GM20431 (cell line): Measurements from ENCODE around the gene TTLL4.

ENCODE experiments used
- in situ Hi-C: fragments of 300-500 bp; cut with MseI, MboI; formaldehyde crosslinking; loops from one replicate; pipeline ENCODE4 v1.15.0; 2020; ENCODE audit warnings: low sequenced_read_pairs; ENCODE audit not compliant: unreplicated experiment

TTLL4 gene

GRCh38 chr2:218709908-218710307 lies 727 bp upstream of the TTLL4 start:
- in situ Hi-C loops: no loop called here

GRCh38 chr2:218710334-218710686 lies 325 bp upstream of the TTLL4 start:
- in situ Hi-C loops: no loop called here

GRCh38 chr2:218711550-218711929 lies 905 bp downstream of the TTLL4 start:
- in situ Hi-C loops: no loop called here

- in situ Hi-C loops: no loop called here
These were observed 3.3 kb downstream of the TTLL4 start for GRCh38 chr2:218713922-218714321.

GRCh38 chr2:218716070-218716469 lies 5.4 kb downstream of the TTLL4 start:
- in situ Hi-C loops: no loop called here

GRCh38 chr2:218717262-218717661 lies 6.6 kb downstream of the TTLL4 start:
- in situ Hi-C loops: no loop called here

- in situ Hi-C loops: no loop called here
These were observed 7.4 kb downstream of the TTLL4 start for GRCh38 chr2:218718058-218718457.

GRCh38 chr2:218719457-218719856 lies 8.8 kb downstream of the TTLL4 start:
- in situ Hi-C loops: no loop called here

- in situ Hi-C loops: no loop called here
These were observed 9.7 kb downstream of the TTLL4 start for GRCh38 chr2:218720048-218721041.

GRCh38 chr2:218721488-218721887 lies 10.9 kb downstream of the TTLL4 start:
- in situ Hi-C loops: no loop called here

- in situ Hi-C loops: no loop called here
These were observed 11.3 kb downstream of the TTLL4 start for GRCh38 chr2:218721934-218722333.

GRCh38 chr2:218722419-218722818 lies 11.8 kb downstream of the TTLL4 start:
- in situ Hi-C loops: no loop called here

GRCh38 chr2:218722876-218723785 lies 12.5 kb downstream of the TTLL4 start:
- in situ Hi-C loops: no loop called here

- in situ Hi-C loops: no loop called here
These were observed 15.5 kb downstream of the TTLL4 start for GRCh38 chr2:218726004-218726574.

GRCh38 chr2:218727502-218728165 lies 17.0 kb downstream of the TTLL4 start:
- in situ Hi-C loops: no loop called here

- in situ Hi-C loops: no loop called here
These were observed 19.0 kb downstream of the TTLL4 start for GRCh38 chr2:218729640-218730039.

GRCh38 chr2:218732052-218732760 lies 21.6 kb downstream of the TTLL4 start:
- in situ Hi-C loops: no loop called here

GRCh38 chr2:218732761-218733158 lies 22.1 kb downstream of the TTLL4 start:
- in situ Hi-C loops: no loop called here
